GM06990 (cell line): ENCODE results near the gene TWIST2.

Source experiments
- DNase-seq: peaks from one replicate; pipeline ENCODE4 v3.0.0-alpha.2; 2011; ENCODE audit not compliant: insufficient read length; ENCODE audit errors: extremely low read depth
- H3K27me3 ChIP-seq: replicated peaks from 2 replicates; pipeline ENCODE4 v1.6.0; 2011; ENCODE audit warnings: low read length; ENCODE audit not compliant: control insufficient read depth, insufficient read depth
- H3K36me3 ChIP-seq: 2 replicates; pipeline ENCODE4 v1.5.1; 2011; ENCODE audit warnings: low read length; ENCODE audit not compliant: control insufficient read depth, insufficient read depth
- H3K4me3 ChIP-seq: replicated peaks from 2 replicates; pipeline ENCODE4 v1.5.1; 2011; ENCODE audit warnings: low read depth, mild to moderate bottlenecking, control low read depth, low read length
- TF ChIP-seq, protein P1 (sequence below): IDR thresholded peaks from 2 replicates; pipeline ENCODE4 v1.5.1; 2011; ENCODE audit warnings: low read length, control low read depth, mild to moderate bottlenecking, inconsistent platforms; ENCODE audit not compliant: insufficient read depth, poor library complexity, severe bottlenecking

TWIST2 gene

DNA sequence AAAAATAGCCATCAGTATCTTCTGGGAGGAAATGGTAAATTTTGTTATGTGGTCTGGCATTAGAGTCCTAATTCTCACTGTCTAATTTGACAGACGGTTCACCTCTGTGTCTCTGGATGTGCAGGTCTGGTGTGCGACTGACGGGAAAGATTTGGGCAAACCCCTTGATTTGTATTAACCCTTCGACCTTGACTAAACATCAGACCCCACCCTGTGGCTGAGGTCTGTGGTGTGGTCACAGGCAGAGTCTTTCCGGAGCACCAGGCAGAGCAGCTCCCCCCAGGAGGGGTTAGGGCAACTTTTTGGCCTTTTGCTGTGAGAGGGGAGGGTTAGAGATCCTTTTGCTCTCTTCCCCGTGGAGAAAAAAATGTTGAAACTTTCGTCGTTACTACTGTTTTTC, 6.4 kb downstream of the TWIST2 start:
- Histone ChIP-seq H3K36me3 (no peaks in the 10 kb centered on the region), H3K4me3 (no peak overlapping the region), H3K27me3 (no peaks in the 10 kb centered on the region)
- TF ChIP-seq, protein P1, sequence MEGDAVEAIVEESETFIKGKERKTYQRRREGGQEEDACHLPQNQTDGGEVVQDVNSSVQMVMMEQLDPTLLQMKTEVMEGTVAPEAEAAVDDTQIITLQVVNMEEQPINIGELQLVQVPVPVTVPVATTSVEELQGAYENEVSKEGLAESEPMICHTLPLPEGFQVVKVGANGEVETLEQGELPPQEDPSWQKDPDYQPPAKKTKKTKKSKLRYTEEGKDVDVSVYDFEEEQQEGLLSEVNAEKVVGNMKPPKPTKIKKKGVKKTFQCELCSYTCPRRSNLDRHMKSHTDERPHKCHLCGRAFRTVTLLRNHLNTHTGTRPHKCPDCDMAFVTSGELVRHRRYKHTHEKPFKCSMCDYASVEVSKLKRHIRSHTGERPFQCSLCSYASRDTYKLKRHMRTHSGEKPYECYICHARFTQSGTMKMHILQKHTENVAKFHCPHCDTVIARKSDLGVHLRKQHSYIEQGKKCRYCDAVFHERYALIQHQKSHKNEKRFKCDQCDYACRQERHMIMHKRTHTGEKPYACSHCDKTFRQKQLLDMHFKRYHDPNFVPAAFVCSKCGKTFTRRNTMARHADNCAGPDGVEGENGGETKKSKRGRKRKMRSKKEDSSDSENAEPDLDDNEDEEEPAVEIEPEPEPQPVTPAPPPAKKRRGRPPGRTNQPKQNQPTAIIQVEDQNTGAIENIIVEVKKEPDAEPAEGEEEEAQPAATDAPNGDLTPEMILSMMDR = no peak
- DNase-seq = no peak

- H3K36me3 ChIP-seq = no peaks in the 10 kb centered on the region
- H3K4me3 ChIP-seq = no peak overlapping the region
- H3K27me3 ChIP-seq = no peaks in the 10 kb centered on the region
- no peak for DNase-seq
- TF ChIP-seq, protein P1 = no peak
Observed at GRCh38 chr2:238854699-238855229, 6.9 kb downstream of the TWIST2 start.

DNA sequence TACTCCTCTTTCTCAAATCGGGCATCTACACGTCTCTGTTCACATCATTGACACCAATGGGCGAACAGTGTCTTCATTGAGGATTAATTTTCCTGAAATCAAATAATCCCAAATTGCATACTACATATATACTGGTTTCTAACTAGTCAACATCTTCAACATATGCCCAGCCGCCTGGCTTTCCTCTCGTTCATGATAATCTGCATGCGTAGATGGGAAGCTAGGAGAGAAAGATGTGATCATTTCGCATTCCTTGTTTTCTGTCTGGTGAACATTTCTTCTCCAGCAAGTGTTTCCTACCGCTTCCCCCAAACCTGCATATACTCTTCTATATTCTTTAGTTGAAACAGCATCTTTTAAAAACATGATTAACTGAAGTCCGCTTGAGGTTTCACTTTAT, 7.4 kb downstream of the TWIST2 start:
- Histone ChIP-seq H3K27me3 (no peaks in the 10 kb centered on the region), H3K36me3 (no peaks in the 10 kb centered on the region), H3K4me3 (no peak overlapping the region)
- TF ChIP-seq, protein P1 = no peak
- no peak for DNase-seq

GRCh38 chr2:238855891-238856580, 8.2 kb downstream of the TWIST2 start:
- Histone ChIP-seq H3K36me3 (no peaks in the 10 kb centered on the region), H3K4me3 (no peak overlapping the region), H3K27me3 (no peaks in the 10 kb centered on the region)
- TF ChIP-seq, protein P1 = no peak
- DNase-seq = no peak

- Histone ChIP-seq H3K4me3 (no peak overlapping the region), H3K36me3 (no peaks in the 10 kb centered on the region), H3K27me3 (no peaks in the 10 kb centered on the region)
- TF ChIP-seq, protein P1 = no peak
- DNase-seq = no peak
Observed at GRCh38 chr2:238856713-238857567, 9.1 kb downstream of the TWIST2 start.
